Mammary epithelial cell (primary cell): Measurements from ENCODE around the gene HTR7.

ENCODE experiments used
- CTCF ChIP-seq, 2 donors: IDR thresholded peaks in 1 of 2; conservative IDR thresholded peaks in 1 of 2; 2 replicates each; pipeline ENCODE4 v1.5.1; 2011 to 2012; ENCODE audit warnings: inconsistent platforms in 2 of 2, low read length in 2 of 2, mild to moderate bottlenecking in 2 of 2, control low read depth in 1 of 2, low read depth in 1 of 2; ENCODE audit not compliant: insufficient read depth in 1 of 2; ENCODE audit errors: extremely low read depth in 1 of 2
- EZH2 ChIP-seq: IDR thresholded peaks from 2 replicates; pipeline ENCODE4 v1.6.1; 2012; ENCODE audit warnings: low read length, inconsistent platforms, borderline replicate concordance

- TF ChIP-seq CTCF (conservative IDR thresholded peaks at IDR 0.05 in 1 of 2, IDR thresholded peaks at IDR 0.05 in 1 of 2; ENCODE audit: extremely low read depth in 1 of 2, insufficient read depth in 1 of 2, low read depth in 1 of 2, low read length in 2 of 2): no peak
- TF ChIP-seq EZH2: no peak
Observed at GRCh38 chr10:90890347-90890746, 32.5 kb upstream of the HTR7 start.
